ENCODE results near the gene ORC5. TPM values are rescaled to one million over a fixed set of nuclear protein-coding genes. Genes with fewer than 3 reads are reported as not detected.

Gene ORC5
- total and polyA plus RNA-seq, 10 of the 15 experiments (the other 5 are each of a cell fraction or from before 2014, with no cell fraction given), result 14.8 to 58.6 (median 30.3) TPM

- ChIA-PET POLR2A (no interaction called here), CTCF (interaction anchor here (1.8 kb wide), 1 partner anchor 12 kb away, joined by 8 read pairs; no protein-coding TSS in a partner anchor), SMC1A (ENCODE audit: uncharacterized antibody, unreplicated experiment) (no interaction called here), RAD21 (ENCODE audit: unreplicated experiment) (no interaction called here)
- Histone ChIP-seq H3K4me2 (ENCODE audit: control insufficient read depth, insufficient read depth) (no peak overlapping the region), H3K79me2 (ENCODE audit: control insufficient read depth, insufficient read depth, low read length) (no peaks in the 10 kb centered on the region), H3K27ac (ENCODE audit: control insufficient read depth, insufficient read depth) (no peak overlapping the region), H3K9ac (ENCODE audit: control insufficient read depth, insufficient read depth, low read length) (no peak overlapping the region), H2AFZ (ENCODE audit: control insufficient read depth, low read depth, low read length) (no peak overlapping the region), H3K4me1 (ENCODE audit: control insufficient read depth, insufficient read depth, low read length) (no peaks in the 10 kb centered on the region), H4K20me1 (ENCODE audit: control insufficient read depth, insufficient read depth) (no peaks in the 10 kb centered on the region), H3K4me3 (no peak overlapping the region), H3K36me3 (ENCODE audit: control insufficient read depth in 2 of 2, insufficient read depth in 2 of 2, low read length in 1 of 2) (no peaks in the 10 kb centered on the region), H3K9me3 (replicated peaks; ENCODE audit: control insufficient read depth, insufficient read depth, low read length) (no peaks in the 10 kb centered on the region), H3K27me3 (replicated peaks in 1 of 2; ENCODE audit: control insufficient read depth in 2 of 2, insufficient read depth in 2 of 2, low read length in 1 of 2) (no peaks in the 10 kb centered on the region)
- DNase-seq (ENCODE audit: low read depth, low spot score), result no peak
- TF ChIP-seq ZNF207 (IDR thresholded peaks at IDR 0.05; ENCODE audit: borderline replicate concordance) (no peak), ZZZ3 (IDR thresholded peaks at IDR 0.05; ENCODE audit: control insufficient read depth, insufficient read length, low read depth) (no peak), ASH2L (IDR thresholded peaks at IDR 0.05; ENCODE audit: borderline replicate concordance, low read depth) (no peak), BACH1 (IDR thresholded peaks at IDR 0.05; ENCODE audit: borderline replicate concordance) (no peak), SRF (IDR thresholded peaks at IDR 0.05; ENCODE audit: low read depth in 2 of 2, low read length in 2 of 2) (no peak), REST (IDR thresholded peaks at IDR 0.05; ENCODE audit: low read depth, low read length) (no peak), LARP7 (IDR thresholded peaks at IDR 0.05) (no peak), ATF2 (IDR thresholded peaks at IDR 0.05; ENCODE audit: low read length) (no peak), CHD1 (IDR thresholded peaks at IDR 0.05; ENCODE audit: low read depth, low read length) (no peak), CHD4 (IDR thresholded peaks at IDR 0.05) (no peak)
- TF ChIP-seq, protein P1, sequence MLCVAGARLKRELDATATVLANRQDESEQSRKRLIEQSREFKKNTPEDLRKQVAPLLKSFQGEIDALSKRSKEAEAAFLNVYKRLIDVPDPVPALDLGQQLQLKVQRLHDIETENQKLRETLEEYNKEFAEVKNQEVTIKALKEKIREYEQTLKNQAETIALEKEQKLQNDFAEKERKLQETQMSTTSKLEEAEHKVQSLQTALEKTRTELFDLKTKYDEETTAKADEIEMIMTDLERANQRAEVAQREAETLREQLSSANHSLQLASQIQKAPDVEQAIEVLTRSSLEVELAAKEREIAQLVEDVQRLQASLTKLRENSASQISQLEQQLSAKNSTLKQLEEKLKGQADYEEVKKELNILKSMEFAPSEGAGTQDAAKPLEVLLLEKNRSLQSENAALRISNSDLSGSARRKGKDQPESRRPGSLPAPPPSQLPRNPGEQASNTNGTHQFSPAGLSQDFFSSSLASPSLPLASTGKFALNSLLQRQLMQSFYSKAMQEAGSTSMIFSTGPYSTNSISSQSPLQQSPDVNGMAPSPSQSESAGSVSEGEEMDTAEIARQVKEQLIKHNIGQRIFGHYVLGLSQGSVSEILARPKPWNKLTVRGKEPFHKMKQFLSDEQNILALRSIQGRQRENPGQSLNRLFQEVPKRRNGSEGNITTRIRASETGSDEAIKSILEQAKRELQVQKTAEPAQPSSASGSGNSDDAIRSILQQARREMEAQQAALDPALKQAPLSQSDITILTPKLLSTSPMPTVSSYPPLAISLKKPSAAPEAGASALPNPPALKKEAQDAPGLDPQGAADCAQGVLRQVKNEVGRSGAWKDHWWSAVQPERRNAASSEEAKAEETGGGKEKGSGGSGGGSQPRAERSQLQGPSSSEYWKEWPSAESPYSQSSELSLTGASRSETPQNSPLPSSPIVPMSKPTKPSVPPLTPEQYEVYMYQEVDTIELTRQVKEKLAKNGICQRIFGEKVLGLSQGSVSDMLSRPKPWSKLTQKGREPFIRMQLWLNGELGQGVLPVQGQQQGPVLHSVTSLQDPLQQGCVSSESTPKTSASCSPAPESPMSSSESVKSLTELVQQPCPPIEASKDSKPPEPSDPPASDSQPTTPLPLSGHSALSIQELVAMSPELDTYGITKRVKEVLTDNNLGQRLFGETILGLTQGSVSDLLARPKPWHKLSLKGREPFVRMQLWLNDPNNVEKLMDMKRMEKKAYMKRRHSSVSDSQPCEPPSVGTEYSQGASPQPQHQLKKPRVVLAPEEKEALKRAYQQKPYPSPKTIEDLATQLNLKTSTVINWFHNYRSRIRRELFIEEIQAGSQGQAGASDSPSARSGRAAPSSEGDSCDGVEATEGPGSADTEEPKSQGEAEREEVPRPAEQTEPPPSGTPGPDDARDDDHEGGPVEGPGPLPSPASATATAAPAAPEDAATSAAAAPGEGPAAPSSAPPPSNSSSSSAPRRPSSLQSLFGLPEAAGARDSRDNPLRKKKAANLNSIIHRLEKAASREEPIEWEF (IDR thresholded peaks at IDR 0.05; ENCODE audit: insufficient replicate concordance, low read depth, low read length), result no peak
- no peak for FAIRE-seq
- BruUV-seq (replicated peaks), result no TSS peak
- ATAC-seq, result no peak
- intact Hi-C loops (cut with micrococcal nuclease; ENCODE audit: unreplicated experiment) (no loop called here), in situ Hi-C loops (cut with MboI) (no loop called here)
- 51% methylated on average over 5 of the region's 5 CpGs for WGBS (ENCODE audit: insufficient coverage, insufficient replicate concordance, low lambda C conversion rate, missing lambda C conversion rate)
These were observed 47.8 kb upstream of the ORC5 start for GRCh38 chr7:104255616-104256015.
